B cell (primary cell): ENCODE measurements around the gene MPZL1.

Experiments used
- EZH2 ChIP-seq: IDR thresholded peaks from 2 replicates; pipeline ENCODE4 v1.6.1; 2012; ENCODE audit warnings: borderline replicate concordance, low read depth, mild to moderate bottlenecking, moderate library complexity, low read length; ENCODE audit not compliant: insufficient read depth, poor library complexity, severe bottlenecking
- TF ChIP-seq, protein P1 (sequence below): fragments of 200-600 bp; IDR thresholded peaks from one replicate; pipeline ENCODE4 v1.8.0; 2022; ENCODE audit warnings: antibody characterized with exemption, mild to moderate bottlenecking

DNA sequence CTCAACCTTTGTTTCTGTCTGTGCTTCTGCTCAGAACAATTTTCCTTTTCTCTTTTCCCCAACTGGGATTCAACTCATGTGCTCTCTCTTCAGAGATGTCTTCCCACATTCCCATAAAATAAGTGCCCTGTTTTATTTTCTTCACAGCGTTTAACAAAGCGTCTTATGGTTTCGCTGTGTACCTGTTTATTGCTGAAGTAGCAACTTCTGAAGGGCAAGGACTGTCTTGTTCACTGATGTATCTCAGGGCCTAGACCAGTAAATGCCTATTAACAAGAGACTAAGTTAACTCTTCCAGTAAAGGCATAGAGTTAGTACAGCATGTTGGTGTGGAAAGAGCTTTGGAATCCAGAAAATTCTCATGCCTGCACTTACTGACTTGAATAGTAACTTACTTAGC lies 42.9 kb upstream of the MPZL1 start:
- TF ChIP-seq, protein P1, sequence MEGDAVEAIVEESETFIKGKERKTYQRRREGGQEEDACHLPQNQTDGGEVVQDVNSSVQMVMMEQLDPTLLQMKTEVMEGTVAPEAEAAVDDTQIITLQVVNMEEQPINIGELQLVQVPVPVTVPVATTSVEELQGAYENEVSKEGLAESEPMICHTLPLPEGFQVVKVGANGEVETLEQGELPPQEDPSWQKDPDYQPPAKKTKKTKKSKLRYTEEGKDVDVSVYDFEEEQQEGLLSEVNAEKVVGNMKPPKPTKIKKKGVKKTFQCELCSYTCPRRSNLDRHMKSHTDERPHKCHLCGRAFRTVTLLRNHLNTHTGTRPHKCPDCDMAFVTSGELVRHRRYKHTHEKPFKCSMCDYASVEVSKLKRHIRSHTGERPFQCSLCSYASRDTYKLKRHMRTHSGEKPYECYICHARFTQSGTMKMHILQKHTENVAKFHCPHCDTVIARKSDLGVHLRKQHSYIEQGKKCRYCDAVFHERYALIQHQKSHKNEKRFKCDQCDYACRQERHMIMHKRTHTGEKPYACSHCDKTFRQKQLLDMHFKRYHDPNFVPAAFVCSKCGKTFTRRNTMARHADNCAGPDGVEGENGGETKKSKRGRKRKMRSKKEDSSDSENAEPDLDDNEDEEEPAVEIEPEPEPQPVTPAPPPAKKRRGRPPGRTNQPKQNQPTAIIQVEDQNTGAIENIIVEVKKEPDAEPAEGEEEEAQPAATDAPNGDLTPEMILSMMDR = no peak
- no peak for TF ChIP-seq EZH2
